T-helper 1 cell treated with Interleukin-12 subunit alpha and Interleukin-12 subunit beta and Interleukin-4 antibody, amounts not matched to agents 30 ng/mL and 1 ng/mL, for 36 hours (primary cell): ENCODE results near the gene C22orf23. TPM values are rescaled to one million over a fixed set of nuclear protein-coding genes. Genes with fewer than 3 reads are reported as not detected.
"Not testable (repeated sequence)": the region's sequence is repeated elsewhere in the genome, so short reads cannot be mapped to it uniquely, and the experiment has no call there.

Experiments
- intact Hi-C: fragments of 100-400 bp; cut with micrococcal nuclease; formaldehyde crosslinking; loops from one replicate; pipeline ENCODE4 v1.15.1; 2024
- total RNA-seq: library from RNA; stranded (reverse); gene quantifications from 2 replicates; pipeline ENCODE4 v1.2.3, GENCODE V29; 2022

The C22orf23 gene
- total RNA-seq, 1 donor from 2014 or later: not detected

- intact Hi-C loops: no loop called here
These were observed 3.8 kb upstream of the C22orf23 start for GRCh38 chr22:37957232-37957631.

GRCh38 chr22:37955825-37956397, 2.5 kb upstream of the C22orf23 start:
- intact Hi-C loops: not testable (repeated sequence)

- intact Hi-C loops: loop anchor here (5.0 kb wide), 3 partner anchors 248 to 347 kb away; partner anchors contain the start of genes GGA1, LGALS1 and MAFF
These were observed 1.3 kb upstream of the C22orf23 start for GRCh38 chr22:37954686-37955085.

- intact Hi-C loops: loop anchor here (1.0 to 5.0 kb wide), 14 partner anchors 12 to 804 kb away; partner anchors contain the start of genes ANKRD54, CBY1, DMC1 and EIF3L
These were observed 352 bp downstream of the C22orf23 start for GRCh38 chr22:37953062-37953436.

- intact Hi-C loops: loop anchor here (1.0 to 5.0 kb wide), 14 partner anchors 13 to 804 kb away; partner anchors contain the start of genes ANKRD54, CBY1, DMC1 and EIF3L
These were observed 772 bp downstream of the C22orf23 start for GRCh38 chr22:37952629-37953028.

- intact Hi-C loops: loop anchor here (5.0 kb wide), 3 partner anchors 251 to 344 kb away; partner anchors contain the start of genes GGA1, LGALS1 and MAFF
These were observed 2.1 kb downstream of the C22orf23 start for GRCh38 chr22:37951305-37951704.

GRCh38 chr22:37947142-37947795, 6.1 kb downstream of the C22orf23 start:
- intact Hi-C loops: not testable (repeated sequence)

GRCh38 chr22:37944423-37944822, 9.0 kb downstream of the C22orf23 start:
- intact Hi-C loops: not testable (repeated sequence)

- intact Hi-C loops: no loop called here
These were observed 9.6 kb downstream of the C22orf23 start for GRCh38 chr22:37943825-37944198.

GRCh38 chr22:37943136-37943824, 10.1 kb downstream of the C22orf23 start:
- intact Hi-C loops: no loop called here

GRCh38 chr22:37942133-37942532, 11.3 kb downstream of the C22orf23 start:
- intact Hi-C loops: no loop called here

GRCh38 chr22:37940698-37941376, 12.6 kb downstream of the C22orf23 start:
- intact Hi-C loops: no loop called here

GRCh38 chr22:37933711-37934376, 19.6 kb downstream of the C22orf23 start:
- intact Hi-C loops: loop anchor here (1.0 to 2.0 kb wide), 6 partner anchors 19 to 117 kb away; partner anchors contain the start of genes C22orf23, MICALL1 and POLR2F

- intact Hi-C loops: no loop called here
These were observed 20.4 kb downstream of the C22orf23 start for GRCh38 chr22:37932821-37933578.

GRCh38 chr22:37932401-37932800, 21.0 kb downstream of the C22orf23 start:
- intact Hi-C loops: no loop called here

GRCh38 chr22:37931893-37932389, 21.5 kb downstream of the C22orf23 start:
- intact Hi-C loops: no loop called here

GRCh38 chr22:37930952-37931440, 22.4 kb downstream of the C22orf23 start:
- intact Hi-C loops: no loop called here

- intact Hi-C loops: no loop called here
These were observed 23.0 kb downstream of the C22orf23 start for GRCh38 chr22:37930270-37930951.

- intact Hi-C loops: no loop called here
These were observed 24.0 kb downstream of the C22orf23 start for GRCh38 chr22:37929390-37929789.
